Raji (cell line): ENCODE results near the gene ATE1.

Experiments
- POLR2A ChIP-seq: IDR thresholded peaks from 2 replicates; pipeline ENCODE4 v1.6.1; 2011; ENCODE audit warnings: low read depth, low read length, control low read depth; ENCODE audit not compliant: insufficient read depth

ATE1 gene

DNA sequence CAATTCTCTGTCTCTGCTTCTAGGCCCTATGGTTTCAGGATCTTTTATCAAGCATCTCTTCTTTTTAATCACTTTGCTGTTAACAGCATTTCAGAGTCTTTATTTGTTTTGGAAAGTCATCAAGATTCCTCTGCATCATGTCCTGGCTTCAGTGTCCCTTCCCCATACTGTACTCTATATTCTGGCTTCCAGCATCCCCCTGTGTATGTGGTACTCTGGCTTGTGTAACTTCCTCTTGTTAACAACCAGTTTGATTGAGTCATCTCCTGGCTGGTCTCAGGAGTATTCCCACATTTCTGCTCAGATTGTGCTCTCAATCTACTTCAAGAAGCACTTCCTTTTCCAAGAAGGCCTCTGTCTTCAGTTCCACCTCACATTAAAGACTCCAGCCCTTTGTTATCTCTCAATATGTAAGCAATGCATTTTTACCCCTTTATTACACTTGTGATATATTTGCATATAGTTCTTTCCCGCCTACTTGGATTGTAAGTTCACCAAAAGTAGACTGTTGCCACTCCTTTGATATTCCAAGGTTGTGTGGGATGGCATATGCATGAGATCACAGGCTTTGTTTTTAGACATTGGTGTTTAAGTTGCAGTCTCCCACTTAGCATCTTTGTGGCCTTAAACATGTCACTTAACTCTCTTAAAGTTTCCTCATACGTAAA, 15.1 kb upstream of the ATE1 start:
- no peak for TF ChIP-seq POLR2A

DNA sequence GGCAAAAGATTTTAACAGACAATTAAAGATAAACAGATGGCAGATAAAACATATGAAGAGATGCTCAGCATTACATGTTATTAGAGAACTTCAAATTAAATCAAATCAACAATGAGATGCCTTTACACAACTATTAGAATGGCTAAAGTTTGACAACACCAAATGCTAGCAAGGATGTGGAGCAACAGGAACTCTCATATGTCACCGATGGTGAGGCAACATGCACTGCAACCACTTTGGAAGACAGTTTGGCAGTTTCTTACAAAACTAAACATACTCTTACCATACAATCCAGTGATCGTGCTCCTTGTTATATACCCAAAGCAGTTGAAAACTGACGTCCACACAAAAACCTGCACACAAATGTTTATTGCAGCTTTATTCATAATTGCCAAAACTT, 13.7 kb upstream of the ATE1 start:
- no peak for TF ChIP-seq POLR2A

DNA sequence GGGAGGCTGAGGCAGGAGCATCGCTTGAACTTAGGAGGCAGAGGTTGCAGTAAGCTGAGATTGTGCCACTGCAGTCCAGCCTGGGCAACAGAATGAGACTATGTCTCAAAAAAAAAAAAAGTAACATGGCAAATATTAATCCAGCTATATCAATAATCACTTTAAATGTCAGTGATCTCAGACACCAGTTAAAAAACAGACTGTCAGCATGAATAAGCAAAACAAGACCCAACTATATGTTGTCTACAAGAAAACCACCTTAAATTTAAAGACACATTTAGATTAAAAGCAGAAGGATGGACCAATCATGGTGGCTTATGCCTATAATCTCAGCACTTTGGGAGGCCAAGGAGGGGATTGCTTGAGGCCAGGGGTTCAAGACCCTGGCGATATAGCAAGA, 8.5 kb upstream of the ATE1 start:
- TF ChIP-seq POLR2A, result no peak

DNA sequence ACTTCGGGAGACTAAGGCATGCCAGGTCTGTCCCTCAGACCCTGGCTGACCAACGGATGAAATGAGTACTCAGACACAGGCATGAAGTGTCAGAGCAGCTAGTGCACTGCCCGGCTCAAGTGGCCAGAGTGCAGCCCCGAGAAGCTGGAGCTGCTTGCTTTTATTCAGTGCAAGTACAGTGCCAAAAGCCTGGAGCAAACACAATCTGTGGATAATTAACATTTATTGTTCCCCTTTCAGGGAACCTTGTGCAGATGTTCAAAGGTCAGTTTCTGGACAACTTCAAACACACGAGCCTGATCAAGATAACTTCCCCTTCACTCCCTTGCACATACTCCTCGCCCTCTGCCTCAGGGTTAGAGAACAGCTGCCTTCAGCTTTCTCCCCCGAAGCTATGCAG, 7.9 kb upstream of the ATE1 start:
- TF ChIP-seq POLR2A, result no peak

DNA sequence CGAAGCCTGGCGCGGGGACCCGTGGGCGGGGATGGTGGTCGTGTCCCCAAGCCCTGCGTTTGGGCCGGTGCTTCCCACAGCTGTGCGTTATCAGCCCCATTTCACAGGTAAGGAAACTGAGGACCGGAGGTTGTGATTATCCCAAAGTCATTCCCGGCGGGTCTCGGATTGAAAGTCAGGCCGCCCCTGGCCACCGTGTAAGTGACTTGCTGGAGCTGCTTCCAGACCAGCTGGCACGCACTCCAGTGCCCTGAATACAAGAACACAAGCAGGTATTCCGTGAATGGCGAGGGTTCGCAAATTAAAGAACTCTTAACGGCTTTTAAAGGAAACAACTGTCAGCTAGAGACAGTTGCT, 675 bp upstream of the ATE1 start:
- TF ChIP-seq POLR2A, result no peak

- TF ChIP-seq POLR2A, result peak; percentile 44; the same call in 1 of the 2 replicates
These were observed 452 bp downstream of the ATE1 start for GRCh38 chr10:121927318-121927840.

DNA sequence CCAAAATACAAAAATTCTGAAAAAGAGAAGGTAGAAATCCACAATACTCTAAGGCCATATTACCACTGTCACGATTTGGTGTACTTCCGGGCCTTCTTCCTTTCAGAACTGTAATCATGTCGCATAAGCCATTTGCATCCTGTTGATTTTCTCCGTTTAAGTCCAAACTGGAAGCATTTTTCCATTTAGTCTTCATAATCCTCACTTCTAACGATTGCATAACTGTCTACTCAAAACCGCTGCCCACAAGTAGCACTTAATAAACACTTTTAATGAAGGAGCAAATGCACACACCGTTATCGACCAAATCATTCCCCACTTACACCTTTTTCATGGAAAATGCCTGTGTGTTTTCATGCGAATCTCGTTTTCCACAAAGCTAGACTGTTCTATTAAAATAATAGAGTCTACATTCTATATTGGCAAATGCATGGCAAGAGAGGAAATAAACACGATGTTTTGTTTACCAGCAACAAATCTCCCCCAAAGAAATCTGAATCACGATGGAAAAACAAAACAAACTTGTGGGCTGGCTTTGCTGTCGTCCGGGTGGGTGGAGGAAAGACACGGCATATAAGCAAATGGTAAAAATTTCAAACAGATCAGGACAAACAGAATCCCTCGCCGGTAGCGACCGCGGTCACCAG, 1.0 kb downstream of the ATE1 start:
- no peak for TF ChIP-seq POLR2A

GRCh38 chr10:121926157-121926556, 1.7 kb downstream of the ATE1 start:
- TF ChIP-seq POLR2A, result no peak

- no peak for TF ChIP-seq POLR2A
These were observed 6.4 kb downstream of the ATE1 start for GRCh38 chr10:121921238-121921931.

GRCh38 chr10:121919666-121920065, 8.2 kb downstream of the ATE1 start:
- peak; percentile 55 for TF ChIP-seq POLR2A

DNA sequence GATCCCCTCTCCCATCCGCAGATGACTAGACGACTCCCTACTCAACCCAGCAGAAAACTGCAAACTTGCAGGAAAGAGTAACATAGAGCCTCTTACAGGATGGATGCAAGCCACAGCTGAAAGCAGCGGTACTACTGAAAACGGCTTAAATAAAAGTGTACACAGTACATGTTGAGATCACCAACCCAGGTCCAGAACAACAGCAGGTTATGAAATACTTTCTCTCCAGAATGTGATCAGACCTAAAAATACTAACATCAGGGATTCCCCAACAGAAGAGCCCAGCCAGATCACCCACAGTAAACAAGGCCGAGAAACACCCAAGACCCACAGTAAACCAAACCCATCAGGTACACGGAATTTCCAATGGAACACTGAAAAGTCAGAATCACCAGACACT, 13.2 kb downstream of the ATE1 start:
- no peak for TF ChIP-seq POLR2A

DNA sequence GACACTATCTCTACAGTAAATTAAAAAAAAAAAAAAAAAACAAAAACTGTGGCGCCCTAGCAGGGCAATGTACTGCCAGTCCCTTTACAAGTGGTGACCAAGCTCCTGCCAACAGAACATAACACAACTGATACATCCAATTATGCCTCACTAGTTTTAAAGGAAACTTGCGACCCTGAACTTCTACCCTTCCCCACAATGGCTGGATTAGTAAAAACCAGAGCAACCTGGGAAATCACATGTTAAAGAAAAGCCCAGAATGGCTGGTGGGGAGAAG, 16.5 kb downstream of the ATE1 start:
- TF ChIP-seq POLR2A, result no peak

GRCh38 chr10:121910673-121911420, 17.0 kb downstream of the ATE1 start:
- no peak for TF ChIP-seq POLR2A

GRCh38 chr10:121904888-121905287, 22.9 kb downstream of the ATE1 start:
- TF ChIP-seq POLR2A, result no peak

- no peak for TF ChIP-seq POLR2A
These were observed 27.2 kb downstream of the ATE1 start for GRCh38 chr10:121900443-121901174.
